Measurements from ENCODE around the gene MYOM1.

MYOM1 gene

DNA sequence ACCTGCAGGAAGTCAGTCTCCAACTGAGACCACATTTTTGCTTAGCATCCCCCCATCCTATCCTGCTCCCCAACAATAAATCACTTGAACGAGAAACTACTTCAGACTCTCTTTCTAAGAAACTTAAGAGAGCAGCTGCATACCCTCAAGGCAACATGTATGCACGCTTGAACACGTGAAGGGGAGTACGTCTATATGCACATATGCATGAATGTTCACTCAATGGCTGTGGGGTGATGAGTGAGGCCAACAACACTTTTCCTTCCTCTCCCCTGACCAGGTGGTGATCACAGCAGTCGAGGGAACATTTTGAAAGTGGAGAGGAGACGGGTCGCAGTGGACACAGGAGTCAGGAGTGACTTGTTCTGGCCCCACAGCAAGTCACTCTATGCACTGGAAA is 127.0 kb downstream of the MYOM1 start:
- Histone ChIP-seq H3K14ac (ENCODE audit: low read length) (no peak overlapping the region), H3K4me1 (ENCODE audit: control insufficient read depth in 1 of 2, insufficient read depth in 2 of 2, low read length in 2 of 2) (no peaks in the 10 kb centered on the region), H2BK12ac (ENCODE audit: low read length) (no peak overlapping the region)

DNA sequence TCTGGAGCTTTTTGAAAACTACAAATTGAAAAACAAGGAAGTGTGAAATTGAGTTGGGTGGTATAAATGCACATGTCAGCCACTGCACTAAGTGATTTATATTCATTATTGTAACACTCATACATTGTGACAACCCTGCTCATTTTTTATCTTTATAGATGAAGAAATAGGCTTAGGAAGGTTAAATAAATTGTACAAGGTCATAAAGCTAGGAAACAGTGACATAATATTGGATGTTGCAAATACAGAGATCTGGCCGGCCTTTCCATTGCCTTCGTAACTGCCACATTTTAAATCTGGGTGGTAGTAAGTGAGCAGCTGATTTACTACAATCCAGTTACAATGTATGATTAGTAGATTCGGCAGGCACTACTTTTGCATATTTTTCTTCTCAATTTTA is 130.2 kb downstream of the MYOM1 start:
- no CpG with 5 or more reads among the region's 3 CpGs for WGBS (ENCODE audit: extremely low coverage, insufficient coverage, insufficient read length)
- DNase-seq: no peak

More for the DNA sequence above, 127.0 kb downstream of the MYOM1 start:
- Histone ChIP-seq H4K91ac (ENCODE audit: low read depth, low read length) (no peak overlapping the region), H3K9me3 (ENCODE audit: insufficient read depth, low read depth, low read length) (no peaks in the 10 kb centered on the region), H3K27me3 (ENCODE audit: insufficient read depth, low read length) (no peaks in the 10 kb centered on the region), H4K12ac (ENCODE audit: low read depth, low read length) (no peak overlapping the region), H3K4me2 (ENCODE audit: low read length) (no peak overlapping the region), H3K4me3 (ENCODE audit: low read depth, low read length) (no peak overlapping the region), H3K4ac (ENCODE audit: low read depth, low read length) (no peak overlapping the region), H2BK5ac (ENCODE audit: low read depth, low read length, poor library complexity) (no peak overlapping the region), H3K23ac (ENCODE audit: low read length) (no peak overlapping the region), H3K9ac (ENCODE audit: low read length) (no peak overlapping the region), H3K36me3 (ENCODE audit: control insufficient read depth in 1 of 2, insufficient read depth in 2 of 2, low read length in 2 of 2) (no peaks in the 10 kb centered on the region), H3K18ac (ENCODE audit: low read length) (no peak overlapping the region), H3K79me1 (ENCODE audit: low read length) (no peaks in the 10 kb centered on the region), H3K27ac (ENCODE audit: low read depth, low read length) (no peak overlapping the region), H2AFZ (ENCODE audit: insufficient read depth, low read length, poor library complexity) (no peak overlapping the region), H4K8ac (ENCODE audit: low read depth, low read length) (no peak overlapping the region), H3K79me2 (ENCODE audit: control insufficient read depth, insufficient read depth, low read length, poor library complexity) (no peaks in the 10 kb centered on the region), H2BK120ac (ENCODE audit: insufficient read depth, low read length, poor library complexity) (no peak overlapping the region), H2AK5ac (ENCODE audit: low read length) (no peak overlapping the region)
- no CpG with 5 or more reads among the region's 7 CpGs for WGBS (ENCODE audit: extremely low coverage, insufficient coverage, insufficient read length)
- no peak for DNase-seq

DNA sequence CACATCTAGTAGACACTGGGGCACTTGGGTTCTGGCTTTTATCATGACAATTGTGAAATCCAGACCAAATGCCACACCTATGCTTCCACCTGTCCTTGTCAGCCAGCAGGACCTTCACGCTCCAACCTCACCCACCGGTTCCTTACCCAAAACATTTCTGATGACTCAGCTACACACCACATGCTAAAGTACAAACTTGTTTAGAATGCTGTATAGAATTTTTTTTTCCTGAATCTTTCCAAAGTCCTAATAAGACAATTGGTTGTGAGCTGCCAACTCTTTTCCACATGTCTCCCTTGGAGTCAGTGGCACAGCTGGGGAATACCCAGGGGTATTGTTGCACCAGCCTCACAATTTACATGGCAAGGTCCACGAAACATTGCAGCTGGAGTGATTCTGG is 131.3 kb downstream of the MYOM1 start:
- no peak overlapping the region for H3K4ac ChIP-seq (ENCODE audit: low read depth, low read length)
- no peak overlapping the region for H2AFZ ChIP-seq (ENCODE audit: insufficient read depth, low read length, poor library complexity)
- H4K8ac ChIP-seq (ENCODE audit: low read depth, low read length): no peak overlapping the region
- H4K91ac ChIP-seq (ENCODE audit: low read depth, low read length): no peak overlapping the region
- no peaks in the 10 kb centered on the region for H3K36me3 ChIP-seq (ENCODE audit: control insufficient read depth in 1 of 2, insufficient read depth in 2 of 2, low read length in 2 of 2)
- no peak overlapping the region for H2BK5ac ChIP-seq (ENCODE audit: low read depth, low read length, poor library complexity)
- H3K4me1 ChIP-seq (ENCODE audit: control insufficient read depth in 1 of 2, insufficient read depth in 2 of 2, low read length in 2 of 2): no peaks in the 10 kb centered on the region
- H2BK12ac ChIP-seq (ENCODE audit: low read length): no peak overlapping the region
- no peak overlapping the region for H3K23ac ChIP-seq (ENCODE audit: low read length)
- DNase-seq: peak; percentile 28 to 67
- no peaks in the 10 kb centered on the region for H3K27me3 ChIP-seq (ENCODE audit: insufficient read depth, low read length)
- H2AK5ac ChIP-seq (ENCODE audit: low read length): no peak overlapping the region
- no peak overlapping the region for H3K14ac ChIP-seq (ENCODE audit: low read length)
- H4K12ac ChIP-seq (ENCODE audit: low read depth, low read length): no peak overlapping the region
- H3K79me1 ChIP-seq (ENCODE audit: low read length): no peaks in the 10 kb centered on the region
- no peak overlapping the region for H3K18ac ChIP-seq (ENCODE audit: low read length)
- H3K4me3 ChIP-seq (ENCODE audit: low read depth, low read length): no peak overlapping the region
- no peak overlapping the region for H3K9ac ChIP-seq (ENCODE audit: low read length)
- no peak overlapping the region for H3K27ac ChIP-seq (ENCODE audit: low read depth, low read length)
- WGBS (ENCODE audit: extremely low coverage, insufficient coverage, insufficient read length): no CpG with 5 or more reads among the region's 3 CpGs
- H3K9me3 ChIP-seq (ENCODE audit: insufficient read depth, low read depth, low read length): no peaks in the 10 kb centered on the region
- H3K79me2 ChIP-seq (ENCODE audit: control insufficient read depth, insufficient read depth, low read length, poor library complexity): no peaks in the 10 kb centered on the region
- H2BK120ac ChIP-seq (ENCODE audit: insufficient read depth, low read length, poor library complexity): no peak overlapping the region
- H3K4me2 ChIP-seq (ENCODE audit: low read length): no peak overlapping the region

More for the DNA sequence above, 130.2 kb downstream of the MYOM1 start:
- Histone ChIP-seq H2BK12ac (ENCODE audit: low read length) (no peak overlapping the region), H3K36me3 (ENCODE audit: control insufficient read depth in 1 of 2, insufficient read depth in 2 of 2, low read length in 2 of 2) (no peaks in the 10 kb centered on the region), H3K4ac (ENCODE audit: low read depth, low read length) (no peak overlapping the region), H3K79me1 (ENCODE audit: low read length) (no peaks in the 10 kb centered on the region), H3K18ac (ENCODE audit: low read length) (no peak overlapping the region), H2BK5ac (ENCODE audit: low read depth, low read length, poor library complexity) (no peak overlapping the region), H3K4me1 (ENCODE audit: control insufficient read depth in 1 of 2, insufficient read depth in 2 of 2, low read length in 2 of 2) (no peaks in the 10 kb centered on the region), H3K79me2 (ENCODE audit: control insufficient read depth, insufficient read depth, low read length, poor library complexity) (no peaks in the 10 kb centered on the region), H3K4me2 (ENCODE audit: low read length) (no peak overlapping the region), H3K9me3 (ENCODE audit: insufficient read depth, low read depth, low read length) (no peaks in the 10 kb centered on the region), H3K27ac (ENCODE audit: low read depth, low read length) (no peak overlapping the region), H3K9ac (ENCODE audit: low read length) (no peak overlapping the region), H2AFZ (ENCODE audit: insufficient read depth, low read length, poor library complexity) (no peak overlapping the region), H2BK120ac (ENCODE audit: insufficient read depth, low read length, poor library complexity) (no peak overlapping the region), H3K23ac (ENCODE audit: low read length) (no peak overlapping the region), H4K12ac (ENCODE audit: low read depth, low read length) (no peak overlapping the region), H3K4me3 (ENCODE audit: low read depth, low read length) (no peak overlapping the region), H4K8ac (ENCODE audit: low read depth, low read length) (no peak overlapping the region), H2AK5ac (ENCODE audit: low read length) (no peak overlapping the region), H4K91ac (ENCODE audit: low read depth, low read length) (no peak overlapping the region), H3K27me3 (ENCODE audit: insufficient read depth, low read length) (no peaks in the 10 kb centered on the region), H3K14ac (ENCODE audit: low read length) (no peak overlapping the region)

DNA sequence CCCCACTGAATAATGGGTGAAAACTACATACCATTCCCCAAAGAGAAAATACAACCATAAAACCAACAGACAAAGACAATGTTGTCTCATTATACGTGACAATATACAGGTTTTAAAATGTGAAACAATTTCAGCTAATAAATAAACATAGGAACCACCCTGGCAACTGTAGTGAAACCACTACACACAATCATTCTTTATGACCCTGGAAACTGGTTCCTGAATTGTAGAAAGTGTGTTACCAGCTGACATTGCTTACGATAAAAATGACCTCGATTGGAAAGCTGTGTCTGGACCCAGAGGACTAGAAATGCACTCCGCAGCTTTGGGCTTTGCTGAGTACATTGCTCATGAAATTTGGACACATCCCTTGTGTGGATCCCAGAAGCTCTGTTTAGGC is 132.9 kb downstream of the MYOM1 start:
- DNase-seq: no peak

More for the DNA sequence above, 132.9 kb downstream of the MYOM1 start:
- no peak overlapping the region for H3K23ac ChIP-seq (ENCODE audit: low read length)
- no peak overlapping the region for H2BK5ac ChIP-seq (ENCODE audit: low read depth, low read length, poor library complexity)
- no peak overlapping the region for H3K4me2 ChIP-seq (ENCODE audit: low read length)
- H3K9ac ChIP-seq (ENCODE audit: low read length): no peak overlapping the region
- H2AFZ ChIP-seq (ENCODE audit: insufficient read depth, low read length, poor library complexity): no peak overlapping the region
- no peaks in the 10 kb centered on the region for H3K27me3 ChIP-seq (ENCODE audit: insufficient read depth, low read length)
- no peak overlapping the region for H4K91ac ChIP-seq (ENCODE audit: low read depth, low read length)
- H3K4ac ChIP-seq (ENCODE audit: low read depth, low read length): no peak overlapping the region
- no peak overlapping the region for H3K27ac ChIP-seq (ENCODE audit: low read depth, low read length)
- H2AK5ac ChIP-seq (ENCODE audit: low read length): no peak overlapping the region
- no peak overlapping the region for H4K12ac ChIP-seq (ENCODE audit: low read depth, low read length)
- H3K14ac ChIP-seq (ENCODE audit: low read length): no peak overlapping the region
- no peak overlapping the region for H3K18ac ChIP-seq (ENCODE audit: low read length)
- H3K4me3 ChIP-seq (ENCODE audit: low read depth, low read length): no peak overlapping the region
- no peak overlapping the region for H4K8ac ChIP-seq (ENCODE audit: low read depth, low read length)
- no CpG with 5 or more reads among the region's 4 CpGs for WGBS (ENCODE audit: extremely low coverage, insufficient coverage, insufficient read length)
- no peaks in the 10 kb centered on the region for H3K79me1 ChIP-seq (ENCODE audit: low read length)
- no peaks in the 10 kb centered on the region for H3K36me3 ChIP-seq (ENCODE audit: control insufficient read depth in 1 of 2, insufficient read depth in 2 of 2, low read length in 2 of 2)
- H2BK120ac ChIP-seq (ENCODE audit: insufficient read depth, low read length, poor library complexity): no peak overlapping the region
- no peaks in the 10 kb centered on the region for H3K79me2 ChIP-seq (ENCODE audit: control insufficient read depth, insufficient read depth, low read length, poor library complexity)
- H2BK12ac ChIP-seq (ENCODE audit: low read length): no peak overlapping the region
- no peaks in the 10 kb centered on the region for H3K4me1 ChIP-seq (ENCODE audit: control insufficient read depth in 1 of 2, insufficient read depth in 2 of 2, low read length in 2 of 2)
- no peaks in the 10 kb centered on the region for H3K9me3 ChIP-seq (ENCODE audit: insufficient read depth, low read depth, low read length)
